OCI-M1 (cell line): ENCODE data around the gene RPUSD1.
"Not testable (repeated sequence)": the region's sequence is repeated elsewhere in the genome, so short reads cannot be mapped to it uniquely, and the experiment has no call there.

Source experiments
- DNase-seq: peaks from one replicate; lab custom pipeline; 2025; lab: John Stamatoyannopoulos, UW

The RPUSD1 gene

GRCh38 chr16:787978-788398 lies at the start of gene RPUSD1:
RPUSD1 (minus strand) TSS chr16:788381; CDS start chr16:787737, 644 bp downstream.
- peak; percentile 62 for DNase-seq

- not testable (repeated sequence) for DNase-seq
Measured at GRCh38 chr16:836822-837221, 48.6 kb upstream of the RPUSD1 start.

GRCh38 chr16:836221-836620 lies 48.0 kb upstream of the RPUSD1 start:
- no peak for DNase-seq

GRCh38 chr16:835373-835772 lies 47.2 kb upstream of the RPUSD1 start:
- no peak for DNase-seq

- no peak for DNase-seq
Measured at GRCh38 chr16:833411-833810, 45.2 kb upstream of the RPUSD1 start.

- DNase-seq: no peak
Measured at GRCh38 chr16:832652-833336, 44.6 kb upstream of the RPUSD1 start.

GRCh38 chr16:831571-832413 lies 43.6 kb upstream of the RPUSD1 start:
- DNase-seq: no peak

GRCh38 chr16:830871-831570 lies 42.8 kb upstream of the RPUSD1 start:
- DNase-seq: no peak

- DNase-seq: no peak
Measured at GRCh38 chr16:830107-830870, 42.1 kb upstream of the RPUSD1 start.

- DNase-seq: no peak
Measured at GRCh38 chr16:828891-829290, 40.7 kb upstream of the RPUSD1 start.

- DNase-seq: no peak
Measured at GRCh38 chr16:827513-827912, 39.3 kb upstream of the RPUSD1 start.

- DNase-seq: no peak
Measured at GRCh38 chr16:825341-826061, 37.3 kb upstream of the RPUSD1 start.

- no peak for DNase-seq
Measured at GRCh38 chr16:824601-825000, 36.4 kb upstream of the RPUSD1 start.

GRCh38 chr16:824194-824593 lies 36.0 kb upstream of the RPUSD1 start:
- DNase-seq: no peak

GRCh38 chr16:822909-823297 lies 34.7 kb upstream of the RPUSD1 start:
- DNase-seq: no peak

GRCh38 chr16:822174-822908 lies 34.2 kb upstream of the RPUSD1 start:
- DNase-seq: no peak

- DNase-seq: no peak
Measured at GRCh38 chr16:821751-822150, 33.6 kb upstream of the RPUSD1 start.

- no peak for DNase-seq
Measured at GRCh38 chr16:820748-821147, 32.6 kb upstream of the RPUSD1 start.

GRCh38 chr16:820044-820408 lies 31.8 kb upstream of the RPUSD1 start:
- DNase-seq: not testable (repeated sequence)

- DNase-seq: no peak
Measured at GRCh38 chr16:819336-820043, 31.3 kb upstream of the RPUSD1 start.
